ENCODE measurements around the gene MLN.

Gene MLN

GRCh38 chr6:33848484-33848883 is 44.7 kb upstream of the MLN start:
- Histone ChIP-seq H3K4me2 (ENCODE audit: low read depth, low read length, poor library complexity, severe bottlenecking) (no peak overlapping the region), H3K36me3 (ENCODE audit: insufficient read depth, low read length) (no peaks in the 10 kb centered on the region), H3K4me3 (ENCODE audit: low read length, poor library complexity, severe bottlenecking) (no peak overlapping the region), H2AFZ (ENCODE audit: low read length) (no peak overlapping the region), H3K79me2 (ENCODE audit: insufficient read depth, low read length) (no peaks in the 10 kb centered on the region), H3K4me1 (ENCODE audit: insufficient read depth, low read length, poor library complexity, severe bottlenecking) (peaks cover 38% of the 10 kb centered on the region), H4K20me1 (ENCODE audit: insufficient read depth, low read length, poor library complexity, severe bottlenecking) (no peaks in the 10 kb centered on the region), H3K9me2 (replicated peaks; ENCODE audit: low read depth, low read length) (no peaks in the 10 kb centered on the region), H3F3A (ENCODE audit: low read depth) (peaks cover 3% of the 10 kb centered on the region; the same call in 1 of the 2 replicates), H3K9me3 (ENCODE audit: insufficient read depth, low read depth, low read length) (no peaks in the 10 kb centered on the region), H3K9ac (ENCODE audit: low read depth, low read length, poor library complexity, severe bottlenecking) (no peak overlapping the region), H3K27me3 (ENCODE audit: insufficient read depth, low read length, poor library complexity, severe bottlenecking) (no peaks in the 10 kb centered on the region)
- TF ChIP-seq CTCF (conservative IDR thresholded peaks at IDR 0.05; ENCODE audit: low read length) (no peak), EZH2phosphoT487 (IDR thresholded peaks at IDR 0.05; ENCODE audit: borderline replicate concordance) (no peak)

- TF ChIP-seq EZH2phosphoT487 (IDR thresholded peaks at IDR 0.05; ENCODE audit: borderline replicate concordance) (no peak), CTCF (conservative IDR thresholded peaks at IDR 0.05; ENCODE audit: low read length) (no peak)
- H4K20me1 ChIP-seq (ENCODE audit: insufficient read depth, low read length, poor library complexity, severe bottlenecking) = no peaks in the 10 kb centered on the region
- H2AFZ ChIP-seq (ENCODE audit: low read length) = no peak overlapping the region
- no peak overlapping the region for H3K9ac ChIP-seq (ENCODE audit: low read depth, low read length, poor library complexity, severe bottlenecking)
- H3K79me2 ChIP-seq (ENCODE audit: insufficient read depth, low read length) = no peaks in the 10 kb centered on the region
- H3K4me2 ChIP-seq (ENCODE audit: low read depth, low read length, poor library complexity, severe bottlenecking) = no peak overlapping the region
- H3K27me3 ChIP-seq (ENCODE audit: insufficient read depth, low read length, poor library complexity, severe bottlenecking) = no peaks in the 10 kb centered on the region
- H3K4me3 ChIP-seq (ENCODE audit: low read length, poor library complexity, severe bottlenecking) = no peak overlapping the region
- H3K4me1 ChIP-seq (ENCODE audit: insufficient read depth, low read length, poor library complexity, severe bottlenecking) = peaks cover 34% of the 10 kb centered on the region
- H3F3A ChIP-seq (ENCODE audit: low read depth) = peaks cover 3% of the 10 kb centered on the region; the same call in 1 of the 2 replicates
- no peaks in the 10 kb centered on the region for H3K36me3 ChIP-seq (ENCODE audit: insufficient read depth, low read length)
- no peaks in the 10 kb centered on the region for H3K9me2 ChIP-seq (replicated peaks; ENCODE audit: low read depth, low read length)
- H3K9me3 ChIP-seq (ENCODE audit: insufficient read depth, low read depth, low read length) = no peaks in the 10 kb centered on the region
Measured at GRCh38 chr6:33847867-33848266, 44.1 kb upstream of the MLN start.

- Histone ChIP-seq H4K20me1 (ENCODE audit: insufficient read depth, low read length, poor library complexity, severe bottlenecking) (no peaks in the 10 kb centered on the region), H3K4me2 (ENCODE audit: low read depth, low read length, poor library complexity, severe bottlenecking) (no peak overlapping the region), H3K9me3 (ENCODE audit: insufficient read depth, low read depth, low read length) (no peaks in the 10 kb centered on the region), H2AFZ (ENCODE audit: low read length) (no peak overlapping the region), H3F3A (ENCODE audit: low read depth) (peaks cover 3% of the 10 kb centered on the region; the same call in 1 of the 2 replicates), H3K4me1 (ENCODE audit: insufficient read depth, low read length, poor library complexity, severe bottlenecking) (peaks cover 28% of the 10 kb centered on the region), H3K9me2 (replicated peaks; ENCODE audit: low read depth, low read length) (no peaks in the 10 kb centered on the region), H3K79me2 (ENCODE audit: insufficient read depth, low read length) (no peaks in the 10 kb centered on the region), H3K36me3 (ENCODE audit: insufficient read depth, low read length) (no peaks in the 10 kb centered on the region), H3K9ac (ENCODE audit: low read depth, low read length, poor library complexity, severe bottlenecking) (no peak overlapping the region), H3K27me3 (ENCODE audit: insufficient read depth, low read length, poor library complexity, severe bottlenecking) (no peaks in the 10 kb centered on the region), H3K4me3 (ENCODE audit: low read length, poor library complexity, severe bottlenecking) (no peak overlapping the region)
- TF ChIP-seq EZH2phosphoT487 (IDR thresholded peaks at IDR 0.05; ENCODE audit: borderline replicate concordance) = no peak
- TF ChIP-seq CTCF (conservative IDR thresholded peaks at IDR 0.05; ENCODE audit: low read length) = no peak
Measured at GRCh38 chr6:33847078-33847477, 43.3 kb upstream of the MLN start.
